Ishikawa (cell line): ENCODE results near the gene ESR1.

Source experiments
- CEBPB ChIP-seq: IDR thresholded peaks from 2 replicates; pipeline ENCODE4 v1.6.1; 2012
- RAD21 ChIP-seq: IDR thresholded peaks from 2 replicates; pipeline ENCODE4 v1.6.1; 2012; ENCODE audit warnings: low read depth
- TAF1 ChIP-seq: IDR thresholded peaks from 2 replicates; pipeline ENCODE4 v1.6.1; 2012; ENCODE audit warnings: low read depth, mild to moderate bottlenecking
- ZBTB7A ChIP-seq: IDR thresholded peaks from 2 replicates; pipeline ENCODE4 v1.6.1; 2012; ENCODE audit warnings: low read depth

- TF ChIP-seq RAD21 = no peak
- no peak for TF ChIP-seq ZBTB7A
- TF ChIP-seq CEBPB = no peak
- no peak for TF ChIP-seq TAF1
Measured at GRCh38 chr6:151911401-151911800, 103.9 kb downstream of the ESR1 start.
